GM12878 (cell line): Measurements from ENCODE around the gene MED25. TPM values are rescaled to one million over a fixed set of nuclear protein-coding genes. Genes with fewer than 3 reads are reported as not detected.

Experiments used
- ATAC-seq: fragments of 200-7000 bp; cut with Tn5 transposase; 3 replicates; pipeline ENCODE4 v1.9.1; 2020; ENCODE audit warnings: mild to moderate bottlenecking, moderate library complexity
- BruUV-seq: library from RNA; stranded (reverse); fragments of 400-500 nt; replicated peaks from 2 replicates; lab custom pipeline; 2021; lab: Mats Ljungman, UMichigan
- CTCF ChIA-PET: fragments of 300-600 bp; sonication (Branson Sonifier 250); formaldehyde crosslinking; extraction: SDS; loops from one replicate; lab custom pipeline; 2021; ENCODE audit warnings: inconsistent platforms; lab: Yijun Ruan, JAX
- POLR2A ChIA-PET: fragments of 350-600 bp; formaldehyde crosslinking; extraction: SDS; loops from one replicate; lab custom pipeline; 2021; ENCODE audit warnings: inconsistent platforms; lab: Charles Lee
- RAD21 ChIA-PET: fragments of 300-600 bp; sonication (Branson Sonifier 250); formaldehyde crosslinking; loops from one replicate; lab custom pipeline; 2023; ENCODE audit warnings: antibody characterized with exemption; ENCODE audit not compliant: unreplicated experiment; lab: Charles Lee
- SMC1A ChIA-PET: fragments of 300-600 bp; sonication (Branson Sonifier 250); formaldehyde crosslinking; loops from one replicate; lab custom pipeline; 2023; ENCODE audit not compliant: unreplicated experiment, uncharacterized antibody; lab: Charles Lee
- DNase-seq: peaks from one replicate; pipeline ENCODE4 v3.0.0-alpha.2; 2011; ENCODE audit warnings: low read depth, low spot score
- FAIRE-seq: peaks from 3 replicates; lab custom pipeline; 2011; peaks lifted over from hg19 to GRCh38; lab: Jason Lieb, UNC
- H2AFZ ChIP-seq: 2 replicates; pipeline ENCODE4 v1.6.0; 2011; ENCODE audit warnings: low read depth, low read length, control low read depth; ENCODE audit not compliant: control insufficient read depth
- H3K27ac ChIP-seq: 2 replicates; pipeline ENCODE4 v1.5.1; 2011; ENCODE audit warnings: control low read depth; ENCODE audit not compliant: control insufficient read depth, insufficient read depth
- H3K27me3 ChIP-seq, 2 experiments: replicated peaks in 1 of 2; 2 replicates each; pipeline versions ENCODE4 v1.6.0 to v1.6.1; 2011; ENCODE audit warnings: low read length in 1 of 2; ENCODE audit not compliant: control insufficient read depth in 2 of 2, insufficient read depth in 2 of 2
- H3K36me3 ChIP-seq, 2 experiments: 2 replicates each; pipeline ENCODE4 v1.5.1; 2011; ENCODE audit warnings: low read length in 1 of 2; ENCODE audit not compliant: control insufficient read depth in 2 of 2, insufficient read depth in 2 of 2
- H3K4me1 ChIP-seq: 2 replicates; pipeline ENCODE4 v1.6.1; 2011; ENCODE audit warnings: mild to moderate bottlenecking, low read length, moderate library complexity, mixed read lengths; ENCODE audit not compliant: control insufficient read depth, insufficient read depth
- H3K4me2 ChIP-seq: 2 replicates; pipeline ENCODE4 v1.6.0; 2011; ENCODE audit warnings: control low read depth; ENCODE audit not compliant: control insufficient read depth, insufficient read depth
- H3K4me3 ChIP-seq: fragments of 200-600 bp; sonication (generic); 2 replicates; pipeline ENCODE4 v1.5.1; 2016
- H3K79me2 ChIP-seq: 2 replicates; pipeline ENCODE4 v1.6.0; 2011; ENCODE audit warnings: low read length; ENCODE audit not compliant: control insufficient read depth, insufficient read depth
- H3K9ac ChIP-seq: 2 replicates; pipeline ENCODE4 v1.8.0; 2011; ENCODE audit warnings: low read length, control low read depth, mixed read lengths; ENCODE audit not compliant: control insufficient read depth, insufficient read depth
- H3K9me3 ChIP-seq: replicated peaks from 3 replicates; pipeline ENCODE4 v1.5.1; 2011; ENCODE audit warnings: mild to moderate bottlenecking, low read length; ENCODE audit not compliant: control insufficient read depth, insufficient read depth
- H4K20me1 ChIP-seq: 2 replicates; pipeline ENCODE4 v1.6.0; 2011; ENCODE audit not compliant: control insufficient read depth, insufficient read depth
- FOXM1 ChIP-seq: IDR thresholded peaks from 2 replicates; pipeline ENCODE4 v1.6.1; 2012; ENCODE audit warnings: low read depth, mild to moderate bottlenecking, inconsistent platforms, low read length, moderate library complexity
- IRF3 ChIP-seq: fragments of 450-650 bp; IDR thresholded peaks from 2 replicates; pipeline ENCODE4 v1.6.1; 2014; ENCODE audit warnings: mild to moderate bottlenecking
- MYC ChIP-seq: IDR thresholded peaks from 2 replicates; pipeline ENCODE4 v1.6.1; 2011; ENCODE audit warnings: mild to moderate bottlenecking, low read length, moderate library complexity, inconsistent platforms; ENCODE audit not compliant: insufficient read depth, insufficient replicate concordance, insufficient read length, severe bottlenecking
- PML ChIP-seq: IDR thresholded peaks from 2 replicates; pipeline ENCODE4 v1.6.1; 2012; ENCODE audit warnings: low read length, inconsistent platforms
- POLR2A ChIP-seq: IDR thresholded peaks from 2 replicates; pipeline ENCODE4 v1.6.1; 2011; ENCODE audit warnings: low read depth, mild to moderate bottlenecking, low read length
- SIX5 ChIP-seq: IDR thresholded peaks from 2 replicates; pipeline ENCODE4 v1.6.1; 2011; ENCODE audit warnings: mild to moderate bottlenecking, low read depth, low read length, moderate library complexity; ENCODE audit not compliant: severe bottlenecking
- SPI1 ChIP-seq: IDR thresholded peaks from 2 replicates; pipeline ENCODE4 v1.6.1; 2011; ENCODE audit warnings: low read depth, mild to moderate bottlenecking, low read length, moderate library complexity, borderline replicate concordance; ENCODE audit not compliant: insufficient read depth
- SREBF2 ChIP-seq: IDR thresholded peaks from 2 replicates; pipeline ENCODE4 v1.6.1; 2012; ENCODE audit warnings: mild to moderate bottlenecking, low read length
- WGBS: methylation state at CpG from one replicate; pipeline ENCODE4 v1.1.6; 2016; ENCODE audit warnings: low lambda C conversion rate; ENCODE audit not compliant: insufficient replicate concordance, insufficient coverage; ENCODE audit errors: missing lambda C conversion rate; 5-methylcytosine and 5-hydroxymethylcytosine counted together
- in situ Hi-C: fragments of 300-500 bp; cut with MboI; formaldehyde crosslinking; loops from 9 replicates; pipeline ENCODE4 v1.14.3; 2018; ENCODE audit warnings: mixed read lengths
- intact Hi-C: fragments of 100-400 bp; cut with micrococcal nuclease; formaldehyde crosslinking; loops from one replicate; pipeline ENCODE4 v1.14.2; 2022; ENCODE audit not compliant: unreplicated experiment
- polyA plus RNA-seq, 11 experiments: library from polyadenylated mRNA; depleted of rRNA in 4 of 11; unstranded in 6 of 11; stranded (reverse) in 5 of 11; fragments of >200 nt; fragmentation: Nextera tagmentation in 4 of 11; fragmentation: Illumina TruSeq in 1 of 11; extraction: Ambion mirVana in 4 of 11; extraction: Trizol in 1 of 11; gene quantifications; 1 replicate in 1 of 11; 2 replicates in 10 of 11; pipeline versions ENCODE4 v1.2.1 to v1.2.3, GENCODE V29; 2011 to 2016; ENCODE audit warnings: inconsistent platforms in 2 of 11, missing spikeins in 2 of 11, low read depth in 1 of 11
- total RNA-seq, 4 experiments: library from RNA; depleted of rRNA in 3 of 4; stranded (reverse); fragments of >200 nt in 3 of 4; fragmentation: Illumina TruSeq in 1 of 4; extraction: Trizol in 1 of 4; gene quantifications; 2 replicates each; pipeline versions ENCODE4 v1.2.1 to v1.2.3, GENCODE V29; 2013 to 2021

The MED25 gene
- total and polyA plus RNA-seq, 10 of the 15 experiments (the other 5 are each of a cell fraction or from before 2014, with no cell fraction given): 3.5 to 53.9 (median 17.1) TPM

GRCh38 chr19:49855676-49856573 is 37.8 kb downstream of the MED25 start:
- peaks cover 8% of the 10 kb centered on the region for H3K4me1 ChIP-seq
- no peak for ATAC-seq
- no peak overlapping the region for H3K9ac ChIP-seq
- BruUV-seq: TSS peak; percentile 43
- no peaks in the 10 kb centered on the region for H3K9me3 ChIP-seq
- intact Hi-C loops (no loop called here), in situ Hi-C loops (no loop called here)
- peaks cover 0 to 14% of the 10 kb centered on the region in 2 experiments; a peak in 3 of 4 replicates for H3K36me3 ChIP-seq
- DNase-seq: no peak
- H3K27me3 ChIP-seq: no peaks in the 10 kb centered on the region
- no peaks in the 10 kb centered on the region for H4K20me1 ChIP-seq
- no peak for FAIRE-seq
- no peak overlapping the region for H2AFZ ChIP-seq
- ChIA-PET RAD21 (no interaction called here), POLR2A (no interaction called here), CTCF (no interaction called here), SMC1A (no interaction called here)
- H3K4me3 ChIP-seq: no peak overlapping the region
- TF ChIP-seq PML (no peak), FOXM1 (no peak), SIX5 (no peak), SREBF2 (no peak), IRF3 (no peak), POLR2A (peak; percentile 42; the same call in 1 of the 2 replicates), MYC (no peak), SPI1 (no peak)
- H3K79me2 ChIP-seq: peaks cover 6% of the 10 kb centered on the region
- 79% methylated on average over 21 of the region's 21 CpGs for WGBS
- no peak overlapping the region for H3K27ac ChIP-seq
- no peak overlapping the region for H3K4me2 ChIP-seq
